Measurements from ENCODE around the gene PRSS3. TPM values are rescaled to one million over a fixed set of nuclear protein-coding genes. Genes with fewer than 3 reads are reported as not detected.
"Not testable (repeated sequence)": the region's sequence is repeated elsewhere in the genome, so short reads cannot be mapped to it uniquely, and the experiment has no call there.

PRSS3 gene
- total and polyA plus RNA-seq, 7 donors, result 8.9 to 519 (median 247) TPM; not detected in 3

GRCh38 chr9:33818847-33819500, 23.6 kb downstream of the PRSS3 start:
- peak overlapping the region; percentile 96 to 99 (median 98) for H3K27ac ChIP-seq
- peak overlapping the region; percentile 96 to 97 (median 96) for H3K4me3 ChIP-seq
- TF ChIP-seq EP300 (IDR thresholded peaks at IDR 0.05) (no peak), CTCF (IDR thresholded peaks at IDR 0.05) (no peak), POLR2A (IDR thresholded peaks at IDR 0.05) (no peak), POLR2AphosphoS5 (IDR thresholded peaks at IDR 0.05) (no peak)
- no peaks in the 10 kb centered on the region for H3K9me3 ChIP-seq
- intact Hi-C loops (cut with DNase I), result loop anchor here (10.0 kb wide), 3 partner anchors 226 to 556 kb away; partner anchors contain the start of genes MYORG and UBAP2
- DNase-seq, result no peak
- peaks cover 0 to 65% (median 51%) of the 10 kb centered on the region in 4 donors for H3K4me1 ChIP-seq
- WGBS, 2 donors, result 14 to 19% methylated on average over 4 of the region's 4 CpGs
- H3K27me3 ChIP-seq, result no peaks in the 10 kb centered on the region
- H3K36me3 ChIP-seq, result no peaks in the 10 kb centered on the region

- no peaks in the 10 kb centered on the region for H3K9me3 ChIP-seq
- intact Hi-C loops (cut with DNase I), result no loop called here
- TF ChIP-seq POLR2AphosphoS5 (IDR thresholded peaks at IDR 0.05), result no peak
- TF ChIP-seq EP300 (IDR thresholded peaks at IDR 0.05), result no peak
- no peak for TF ChIP-seq POLR2A (IDR thresholded peaks at IDR 0.05)
- no peak for TF ChIP-seq CTCF (IDR thresholded peaks at IDR 0.05)
- no peak for DNase-seq
- peak overlapping the region; percentile 45 to 99 (median 98) for H3K27ac ChIP-seq
- no peaks in the 10 kb centered on the region for H3K36me3 ChIP-seq
- H3K27me3 ChIP-seq, result no peaks in the 10 kb centered on the region
- peak overlapping the region in 1 of 4 donors; percentile 1 for H3K4me3 ChIP-seq
- WGBS, 2 donors, result 13 to 44% methylated on average over 4 of the region's 4 CpGs
- peaks cover 0 to 63% (median 47%) of the 10 kb centered on the region in 4 donors for H3K4me1 ChIP-seq
These were observed 24.9 kb downstream of the PRSS3 start for GRCh38 chr9:33820231-33820745.

- 68 to 83% methylated on average over 3 of the region's 3 CpGs for whole genome bisulfite sequencing, 2 donors
- TF ChIP-seq POLR2AphosphoS5 (IDR thresholded peaks at IDR 0.05) (no peak), POLR2A (IDR thresholded peaks at IDR 0.05) (no peak), CTCF (IDR thresholded peaks at IDR 0.05) (no peak), EP300 (IDR thresholded peaks at IDR 0.05) (no peak)
- Histone ChIP-seq H3K36me3 (no peaks in the 10 kb centered on the region), H3K27ac (no peak overlapping the region), H3K4me3 (no peak overlapping the region), H3K27me3 (no peaks in the 10 kb centered on the region), H3K4me1 (peaks cover 0 to 45% (median 36%) of the 10 kb centered on the region in 4 donors), H3K9me3 (no peaks in the 10 kb centered on the region)
- intact Hi-C loops (cut with DNase I), result no loop called here
- no peak for DNase-seq
These were observed 28.4 kb downstream of the PRSS3 start for GRCh38 chr9:33823801-33824200.

GRCh38 chr9:33827285-33827684, 31.9 kb downstream of the PRSS3 start:
- DNase-seq; intact Hi-C loops (cut with DNase I); H3K27me3 ChIP-seq; H3K9me3 ChIP-seq; H3K36me3 ChIP-seq; H3K4me3 ChIP-seq; H3K27ac ChIP-seq: not testable (repeated sequence)
- H3K4me1 ChIP-seq, result peaks cover 0 to 15% (median 6%) of the 10 kb centered on the region in 4 donors
- 98% methylated on average over 11 of the region's 11 CpGs for WGBS, 2 donors

GRCh38 chr9:33829641-33830230, 34.4 kb downstream of the PRSS3 start:
- intact Hi-C loops (cut with DNase I); DNase-seq; H3K27ac ChIP-seq; H3K9me3 ChIP-seq; H3K4me3 ChIP-seq; H3K36me3 ChIP-seq; H3K27me3 ChIP-seq: not testable (repeated sequence)
- peaks cover 0 to 22% (median 10%) of the 10 kb centered on the region in 4 donors for H3K4me1 ChIP-seq
- WGBS, 2 donors, result 87 to 93% methylated on average over 17 of the region's 17 CpGs
